Inflammatory macrophage (primary cell): ENCODE results near the gene ATOX1.
"Not testable (repeated sequence)": the region's sequence is repeated elsewhere in the genome, so short reads cannot be mapped to it uniquely, and the experiment has no call there.

ENCODE experiments used
- DNase-seq, 2 donors: peaks; one replicate each; pipeline ENCODE4 v3.0.0-alpha.2; 2020 to 2022
- total RNA-seq, 18 experiments: gene quantifications; one replicate each; lab custom pipeline; 2026; ENCODE audit warnings: mixed read lengths in 6 of 18, inconsistent platforms in 2 of 18; lab: John Stamatoyannopoulos, UW

ATOX1 gene
- total RNA-seq: 24.9 to 64.8 (median 46.3) reads per million in 18 experiments

GRCh38 chr5:151758430-151759241 lies at the start of gene ATOX1:
ATOX1 (minus strand) TSS chr5:151758631; CDS start chr5:151758551, 80 bp downstream.
- DNase-seq: peak; percentile 90 to 95

- DNase-seq: peak; percentile 19 to 45
Observed at GRCh38 chr5:151805414-151806223, 47.2 kb upstream of the ATOX1 start.

GRCh38 chr5:151800532-151800931 lies 42.1 kb upstream of the ATOX1 start:
- DNase-seq: no peak

GRCh38 chr5:151799407-151799806 lies 41.0 kb upstream of the ATOX1 start:
- DNase-seq: peak; percentile 23 to 73

GRCh38 chr5:151798674-151799073 lies 40.2 kb upstream of the ATOX1 start:
- DNase-seq: peak in 1 of 2 donors; percentile 22

- no peak for DNase-seq
Observed at GRCh38 chr5:151795426-151795825, 37.0 kb upstream of the ATOX1 start.

- no peak for DNase-seq
Observed at GRCh38 chr5:151793358-151793757, 34.9 kb upstream of the ATOX1 start.

- no peak for DNase-seq
Observed at GRCh38 chr5:151787817-151788216, 29.4 kb upstream of the ATOX1 start.

GRCh38 chr5:151786468-151786867 lies 28.0 kb upstream of the ATOX1 start:
- no peak for DNase-seq

- DNase-seq: no peak
Observed at GRCh38 chr5:151784141-151784540, 25.7 kb upstream of the ATOX1 start.

- DNase-seq: not testable (repeated sequence)
Observed at GRCh38 chr5:151783664-151784063, 25.2 kb upstream of the ATOX1 start.

- peak in 1 of 2 donors; percentile 55 for DNase-seq
Observed at GRCh38 chr5:151781201-151781600, 22.8 kb upstream of the ATOX1 start.

GRCh38 chr5:151780348-151780747 lies 21.9 kb upstream of the ATOX1 start:
- no peak for DNase-seq

- no peak for DNase-seq
Observed at GRCh38 chr5:151779531-151780125, 21.2 kb upstream of the ATOX1 start.

GRCh38 chr5:151775025-151775606 lies 16.7 kb upstream of the ATOX1 start:
- no peak for DNase-seq

- DNase-seq: no peak
Observed at GRCh38 chr5:151773951-151774350, 15.5 kb upstream of the ATOX1 start.

- peak in 1 of 2 donors; percentile 27 for DNase-seq
Observed at GRCh38 chr5:151772846-151773561, 14.6 kb upstream of the ATOX1 start.

- peak; percentile 28 to 45 for DNase-seq
Observed at GRCh38 chr5:151772029-151772845, 13.8 kb upstream of the ATOX1 start.

- peak; percentile 100 for DNase-seq
Observed at GRCh38 chr5:151771259-151772028, 13.0 kb upstream of the ATOX1 start, which contains the start of gene G3BP1. G3BP1 (plus strand) TSS chr5:151771954; CDS start chr5:151786621, 14,667 bp downstream.
